Fibroblast of mammary gland (primary cell): Measurements from ENCODE around the gene DLG5.

Source experiments
- DNase-seq: peaks from one replicate; pipeline ENCODE4 v3.0.0-alpha.2; 2010; ENCODE audit warnings: low read depth
- H3K4me3 ChIP-seq: 2 replicates; pipeline ENCODE4 v1.5.1; 2011; ENCODE audit warnings: low read depth, mild to moderate bottlenecking, low read length, moderate library complexity; ENCODE audit not compliant: control insufficient read depth
- CTCF ChIP-seq: conservative IDR thresholded peaks from 2 replicates; pipeline ENCODE4 v1.5.1; 2011; ENCODE audit warnings: low read depth, low read length, inconsistent platforms; ENCODE audit not compliant: control insufficient read depth, insufficient read depth

DLG5 gene

DNA sequence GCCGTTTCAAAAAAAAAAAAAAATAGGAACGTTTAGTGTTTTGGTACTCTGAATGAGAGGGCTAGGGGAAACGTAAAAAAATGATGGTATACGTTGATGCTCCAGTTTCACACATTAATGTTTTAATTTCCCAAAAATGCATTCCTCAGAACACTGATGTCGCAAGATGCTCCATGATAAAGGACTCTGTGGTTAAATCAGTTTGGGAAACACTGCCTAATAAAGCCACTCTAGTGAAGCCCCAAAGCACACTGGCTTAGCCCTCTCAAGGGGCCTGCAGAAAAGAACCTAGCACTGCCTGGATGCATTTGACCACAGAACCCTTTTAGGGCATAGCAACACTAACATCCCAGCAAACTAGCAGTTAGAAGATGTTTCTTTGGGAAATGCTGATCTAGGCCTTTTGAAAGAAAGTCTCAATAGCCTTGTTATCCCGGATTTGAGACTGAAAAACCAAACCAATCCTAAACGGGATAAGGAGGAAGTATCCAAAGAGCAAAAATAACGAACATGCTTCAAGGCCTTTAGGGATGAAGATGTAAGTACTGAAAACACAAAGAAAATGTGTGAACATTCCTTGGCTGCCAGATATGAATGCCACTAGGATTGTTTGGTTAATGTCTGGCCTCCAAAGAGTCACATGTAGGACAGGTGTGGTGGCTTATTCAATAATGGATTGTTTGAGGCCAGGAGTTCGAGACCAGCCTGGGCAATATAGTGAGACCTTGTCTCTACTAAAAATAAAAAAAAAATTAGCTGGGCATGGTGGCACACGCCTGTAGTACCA is 11.0 kb downstream of the DLG5 start:
- TF ChIP-seq CTCF: no peak
- no peak for DNase-seq
- H3K4me3 ChIP-seq: no peak overlapping the region

- DNase-seq: no peak
- no peak overlapping the region for H3K4me3 ChIP-seq
- TF ChIP-seq CTCF: no peak
Measured at GRCh38 chr10:77913090-77913489, 13.5 kb downstream of the DLG5 start.

DNA sequence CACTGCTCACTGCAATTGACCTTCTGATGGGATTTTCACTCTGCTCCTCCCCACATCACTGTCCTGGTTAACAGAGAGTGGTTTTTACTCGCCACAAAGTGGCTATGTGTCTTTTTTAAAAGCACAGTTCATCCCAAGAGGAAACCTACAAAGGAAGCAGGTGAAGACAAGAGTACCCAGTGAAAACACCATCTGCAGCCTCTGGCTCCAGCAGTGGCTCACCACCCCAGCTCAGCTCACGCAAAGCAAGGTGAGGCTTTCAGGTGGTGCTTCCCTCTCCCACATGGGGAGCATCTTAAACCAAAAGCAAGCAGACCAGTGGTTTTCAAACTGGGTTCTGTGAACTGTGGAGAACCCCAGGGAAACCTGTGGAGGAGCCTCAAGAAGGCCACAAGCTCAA is 14.0 kb downstream of the DLG5 start:
- DNase-seq: no peak
- no peak overlapping the region for H3K4me3 ChIP-seq
- TF ChIP-seq CTCF: no peak

DNA sequence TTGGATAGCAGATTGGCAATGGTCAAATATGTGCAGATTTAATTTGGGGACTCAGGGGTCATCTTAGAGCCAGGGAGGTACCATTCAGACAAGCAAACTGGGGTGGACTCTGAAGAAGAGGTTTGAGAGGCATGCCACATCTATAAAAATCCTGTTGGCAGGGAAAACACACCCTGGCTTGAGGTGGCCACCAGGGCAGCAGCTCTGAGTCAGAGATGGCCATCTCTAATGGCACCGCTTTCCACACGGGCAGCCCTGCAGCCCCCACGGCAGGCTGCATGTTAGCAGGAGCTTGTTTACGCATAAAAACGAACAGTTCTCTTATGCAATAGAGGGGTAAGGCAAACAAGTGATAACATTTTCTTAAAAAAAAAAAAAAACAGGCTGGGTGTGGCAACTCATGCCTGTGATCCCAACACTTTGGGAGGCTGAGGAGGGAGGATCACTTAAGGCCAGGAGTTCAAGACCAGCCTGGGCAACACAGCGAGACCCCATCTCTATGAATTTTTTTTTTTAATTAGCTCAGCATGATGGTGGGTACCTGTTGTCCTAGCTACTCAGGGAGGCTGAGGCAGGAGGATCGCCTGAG is 14.9 kb downstream of the DLG5 start:
- no peak overlapping the region for H3K4me3 ChIP-seq
- no peak for TF ChIP-seq CTCF
- DNase-seq: no peak

DNA sequence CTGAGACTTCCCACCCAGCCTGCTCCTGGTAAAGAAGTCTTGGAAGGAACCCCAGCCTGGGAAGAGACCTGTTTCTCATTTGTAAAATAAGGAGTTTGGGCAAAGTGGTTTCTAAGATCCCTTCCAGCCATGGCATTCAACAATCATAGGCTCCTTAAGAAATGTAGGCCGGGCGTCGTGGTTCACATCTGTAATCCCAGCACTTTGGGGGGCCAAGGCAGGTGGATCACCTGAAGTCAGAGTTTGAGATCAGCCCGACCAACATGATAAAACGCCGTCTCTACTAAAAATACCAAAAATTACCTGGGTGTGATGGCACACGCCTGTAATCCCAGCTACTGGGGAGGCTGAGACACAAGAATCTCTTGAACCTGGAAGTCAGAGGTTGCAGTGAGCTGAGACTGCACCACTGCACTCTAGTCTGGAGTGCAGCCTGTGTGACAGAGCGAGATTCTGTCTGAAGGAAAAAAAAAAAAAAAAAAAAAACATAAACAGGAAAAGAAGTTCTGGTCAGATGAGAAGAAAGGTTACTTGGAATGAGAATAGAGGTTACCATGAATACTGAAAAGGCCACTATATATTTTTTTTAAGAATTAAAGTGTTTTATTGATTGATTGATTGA is 15.9 kb downstream of the DLG5 start:
- no peak for TF ChIP-seq CTCF
- H3K4me3 ChIP-seq: no peak overlapping the region
- no peak for DNase-seq

DNA sequence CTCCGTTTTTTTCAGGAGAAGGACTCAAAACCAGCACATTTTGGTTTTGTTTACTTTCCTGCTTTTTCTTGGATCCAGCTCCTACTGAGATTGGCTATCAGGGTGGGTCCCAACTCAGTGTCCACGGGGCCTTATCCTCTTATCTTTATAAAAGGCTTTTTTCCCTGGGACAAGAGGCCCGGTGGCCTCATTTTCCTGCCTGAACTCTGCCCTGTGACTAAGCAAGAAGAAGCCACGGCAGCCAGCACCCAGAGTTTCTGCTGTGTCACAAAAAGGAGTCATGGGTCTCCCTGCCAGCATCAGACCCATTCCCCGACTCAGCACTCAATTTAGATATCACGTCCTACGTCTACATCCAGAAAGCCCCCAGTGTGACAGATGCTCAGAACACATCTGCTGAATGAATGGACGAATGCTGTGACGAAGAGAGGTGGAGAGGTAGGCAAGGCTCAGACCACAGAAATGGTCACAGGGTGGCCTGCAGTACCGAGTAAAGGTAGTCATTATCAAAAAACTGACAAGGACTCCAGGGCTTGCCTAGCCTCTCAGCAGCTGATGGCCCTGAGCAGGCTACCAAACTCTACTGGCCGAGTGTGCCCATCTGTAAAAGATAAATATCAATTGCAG is 16.7 kb downstream of the DLG5 start:
- no peak overlapping the region for H3K4me3 ChIP-seq
- TF ChIP-seq CTCF: no peak

More for the DNA sequence above, 16.7 kb downstream of the DLG5 start:
- peak; percentile 81 for DNase-seq
